ENCODE data around the gene IFNA13.
"Not testable (repeated sequence)": the region's sequence is repeated elsewhere in the genome, so short reads cannot be mapped to it uniquely, and the experiment has no call there.

The IFNA13 gene

GRCh38 chr9:21399956-21400355 lies 32.1 kb upstream of the IFNA13 start:
- peaks cover 38 to 48% of the 10 kb centered on the region in 2 donors for H3K27me3 ChIP-seq (ENCODE audit: control insufficient read depth in 1 of 2, insufficient read depth in 2 of 2, low read length in 2 of 2)

GRCh38 chr9:21398955-21399489 lies 31.2 kb upstream of the IFNA13 start:
- Histone ChIP-seq H3K9me3 (ENCODE audit: control insufficient read depth in 1 of 2, low read length in 2 of 2) (no peaks in the 10 kb centered on the region), H3K27me3 (ENCODE audit: control insufficient read depth in 1 of 2, insufficient read depth in 2 of 2, low read length in 2 of 2) (peaks cover 35 to 48% of the 10 kb centered on the region in 2 donors), H3K36me3 (ENCODE audit: control insufficient read depth in 1 of 2, insufficient read depth in 2 of 2, low read length in 2 of 2) (no peaks in the 10 kb centered on the region), H3K4me1 (ENCODE audit: control insufficient read depth in 1 of 2, insufficient read depth in 2 of 2, low read length in 2 of 2) (peaks cover 13 to 14% of the 10 kb centered on the region in 2 donors), H3K9ac (ENCODE audit: low read depth in 1 of 2, low read length in 2 of 2) (no peak overlapping the region), H3K27ac (ENCODE audit: low read depth, low read length) (no peak overlapping the region), H3K4me3 (ENCODE audit: low read depth in 1 of 2, low read length in 2 of 2) (no peak overlapping the region)

More at GRCh38 chr9:21399956-21400355, 32.1 kb upstream of the IFNA13 start:
- Histone ChIP-seq H3K9ac (ENCODE audit: low read depth in 1 of 2, low read length in 2 of 2) (no peak overlapping the region), H3K9me3 (ENCODE audit: control insufficient read depth in 1 of 2, low read length in 2 of 2) (no peaks in the 10 kb centered on the region), H3K27ac (ENCODE audit: low read depth, low read length) (no peak overlapping the region), H3K4me3 (ENCODE audit: low read depth in 1 of 2, low read length in 2 of 2) (no peak overlapping the region), H3K36me3 (ENCODE audit: control insufficient read depth in 1 of 2, insufficient read depth in 2 of 2, low read length in 2 of 2) (no peaks in the 10 kb centered on the region), H3K4me1 (ENCODE audit: control insufficient read depth in 1 of 2, insufficient read depth in 2 of 2, low read length in 2 of 2) (peaks cover 13 to 14% of the 10 kb centered on the region in 2 donors)

GRCh38 chr9:21395778-21396717 lies 28.2 kb upstream of the IFNA13 start:
- Histone ChIP-seq H3K36me3 (ENCODE audit: control insufficient read depth in 1 of 2, insufficient read depth in 2 of 2, low read length in 2 of 2) (no peaks in the 10 kb centered on the region), H3K4me1 (ENCODE audit: control insufficient read depth in 1 of 2, insufficient read depth in 2 of 2, low read length in 2 of 2) (peaks cover 5 to 8% of the 10 kb centered on the region in 2 donors), H3K9me3 (ENCODE audit: control insufficient read depth in 1 of 2, low read length in 2 of 2) (no peaks in the 10 kb centered on the region), H3K4me3 (ENCODE audit: low read depth in 1 of 2, low read length in 2 of 2) (peak overlapping the region; percentile 63 to 69), H3K27ac (ENCODE audit: low read depth, low read length) (no peak overlapping the region), H3K27me3 (ENCODE audit: control insufficient read depth in 1 of 2, insufficient read depth in 2 of 2, low read length in 2 of 2) (peaks cover 33 to 34% of the 10 kb centered on the region in 2 donors), H3K9ac (ENCODE audit: low read depth in 1 of 2, low read length in 2 of 2) (peak overlapping the region; percentile 17 to 22)

GRCh38 chr9:21392270-21392669 lies 24.4 kb upstream of the IFNA13 start:
- Histone ChIP-seq H3K4me3 (ENCODE audit: low read depth in 1 of 2, low read length in 2 of 2) (no peak overlapping the region), H3K4me1 (ENCODE audit: control insufficient read depth in 1 of 2, insufficient read depth in 2 of 2, low read length in 2 of 2) (peaks cover 5 to 8% of the 10 kb centered on the region in 2 donors), H3K9ac (ENCODE audit: low read depth in 1 of 2, low read length in 2 of 2) (no peak overlapping the region), H3K9me3 (ENCODE audit: control insufficient read depth in 1 of 2, low read length in 2 of 2) (no peaks in the 10 kb centered on the region), H3K27me3 (ENCODE audit: control insufficient read depth in 1 of 2, insufficient read depth in 2 of 2, low read length in 2 of 2) (peaks cover 24 to 28% of the 10 kb centered on the region in 2 donors), H3K36me3 (ENCODE audit: control insufficient read depth in 1 of 2, insufficient read depth in 2 of 2, low read length in 2 of 2) (no peaks in the 10 kb centered on the region), H3K27ac (ENCODE audit: low read depth, low read length) (no peak overlapping the region)

GRCh38 chr9:21385131-21385670 lies 17.3 kb upstream of the IFNA13 start, which contains the start of gene IFNA2:
Gene IFNA2, minus strand, starts transcription at chr9:21385398. Its CDS starts 69 bp downstream, at chr9:21385329.
- Histone ChIP-seq H3K4me1 (ENCODE audit: control insufficient read depth in 1 of 2, insufficient read depth in 2 of 2, low read length in 2 of 2) (no peaks in the 10 kb centered on the region), H3K9me3 (ENCODE audit: control insufficient read depth in 1 of 2, low read length in 2 of 2) (no peaks in the 10 kb centered on the region), H3K9ac (ENCODE audit: low read depth in 1 of 2, low read length in 2 of 2) (no peak within 1 kb of the TSS), H3K36me3 (ENCODE audit: control insufficient read depth in 1 of 2, insufficient read depth in 2 of 2, low read length in 2 of 2) (no peaks in the 10 kb centered on the region), H3K4me3 (ENCODE audit: low read depth in 1 of 2, low read length in 2 of 2) (no peak within 1 kb of the TSS), H3K27ac (ENCODE audit: low read depth, low read length) (no peak within 1 kb of the TSS), H3K27me3 (ENCODE audit: control insufficient read depth in 1 of 2, insufficient read depth in 2 of 2, low read length in 2 of 2) (peaks cover 3 to 14% of the 10 kb centered on the region in 2 donors)

- no peak overlapping the region for H3K4me3 ChIP-seq (ENCODE audit: low read depth in 1 of 2, low read length in 2 of 2)
- no peaks in the 10 kb centered on the region for H3K36me3 ChIP-seq (ENCODE audit: control insufficient read depth in 1 of 2, insufficient read depth in 2 of 2, low read length in 2 of 2)
- H3K27ac ChIP-seq (ENCODE audit: low read depth, low read length) = no peak overlapping the region
- no peaks in the 10 kb centered on the region for H3K4me1 ChIP-seq (ENCODE audit: control insufficient read depth in 1 of 2, insufficient read depth in 2 of 2, low read length in 2 of 2)
- no peak overlapping the region for H3K9ac ChIP-seq (ENCODE audit: low read depth in 1 of 2, low read length in 2 of 2)
- H3K27me3 ChIP-seq (ENCODE audit: control insufficient read depth in 1 of 2, insufficient read depth in 2 of 2, low read length in 2 of 2) = peaks cover 0 to 8% of the 10 kb centered on the region in 2 donors
- H3K9me3 ChIP-seq (ENCODE audit: control insufficient read depth in 1 of 2, low read length in 2 of 2) = no peaks in the 10 kb centered on the region
Measured at GRCh38 chr9:21383627-21384026, 15.8 kb upstream of the IFNA13 start.

GRCh38 chr9:21381448-21382339 lies 13.8 kb upstream of the IFNA13 start:
- H3K4me3 ChIP-seq (ENCODE audit: low read depth in 1 of 2, low read length in 2 of 2) = peak overlapping the region; percentile 23 to 31
- H3K36me3 ChIP-seq (ENCODE audit: control insufficient read depth in 1 of 2, insufficient read depth in 2 of 2, low read length in 2 of 2) = no peaks in the 10 kb centered on the region
- H3K9ac ChIP-seq (ENCODE audit: low read depth in 1 of 2, low read length in 2 of 2) = peak overlapping the region in 1 of 2 donors; percentile 2

GRCh38 chr9:21371467-21371866 lies 3.6 kb upstream of the IFNA13 start:
- H3K36me3 ChIP-seq (ENCODE audit: control insufficient read depth in 1 of 2, insufficient read depth in 2 of 2, low read length in 2 of 2); H3K27ac ChIP-seq (ENCODE audit: low read depth, low read length); H3K4me3 ChIP-seq (ENCODE audit: low read depth in 1 of 2, low read length in 2 of 2); H3K4me1 ChIP-seq (ENCODE audit: control insufficient read depth in 1 of 2, insufficient read depth in 2 of 2, low read length in 2 of 2); H3K27me3 ChIP-seq (ENCODE audit: control insufficient read depth in 1 of 2, insufficient read depth in 2 of 2, low read length in 2 of 2); H3K9me3 ChIP-seq (ENCODE audit: control insufficient read depth in 1 of 2, low read length in 2 of 2); H3K9ac ChIP-seq (ENCODE audit: low read depth in 1 of 2, low read length in 2 of 2): not testable (repeated sequence)

More at GRCh38 chr9:21381448-21382339, 13.8 kb upstream of the IFNA13 start:
- H3K27ac ChIP-seq (ENCODE audit: low read depth, low read length) = no peak overlapping the region
- no peaks in the 10 kb centered on the region for H3K4me1 ChIP-seq (ENCODE audit: control insufficient read depth in 1 of 2, insufficient read depth in 2 of 2, low read length in 2 of 2)
- H3K27me3 ChIP-seq (ENCODE audit: control insufficient read depth in 1 of 2, insufficient read depth in 2 of 2, low read length in 2 of 2) = peaks cover 0 to 8% of the 10 kb centered on the region in 2 donors
- H3K9me3 ChIP-seq (ENCODE audit: control insufficient read depth in 1 of 2, low read length in 2 of 2) = no peaks in the 10 kb centered on the region

GRCh38 chr9:21367169-21367568 lies 688 bp downstream of the IFNA13 start:
- not testable (repeated sequence) for H3K36me3 ChIP-seq (ENCODE audit: control insufficient read depth in 1 of 2, insufficient read depth in 2 of 2, low read length in 2 of 2); H3K9ac ChIP-seq (ENCODE audit: low read depth in 1 of 2, low read length in 2 of 2); H3K4me1 ChIP-seq (ENCODE audit: control insufficient read depth in 1 of 2, insufficient read depth in 2 of 2, low read length in 2 of 2); H3K4me3 ChIP-seq (ENCODE audit: low read depth in 1 of 2, low read length in 2 of 2); H3K9me3 ChIP-seq (ENCODE audit: control insufficient read depth in 1 of 2, low read length in 2 of 2); H3K27me3 ChIP-seq (ENCODE audit: control insufficient read depth in 1 of 2, insufficient read depth in 2 of 2, low read length in 2 of 2); H3K27ac ChIP-seq (ENCODE audit: low read depth, low read length)
